Neural progenitor cell (in vitro differentiated cells): Measurements from ENCODE around the gene SLC47A1.

Source experiments
- CTCF ChIP-seq: fragments of 200-600 bp; sonication (generic); IDR thresholded peaks from 2 replicates; pipeline ENCODE4 v1.5.1; 2017; ENCODE audit warnings: antibody characterized with exemption, mild to moderate bottlenecking
- EZH2 ChIP-seq: fragments of 200-600 bp; sonication (generic); IDR thresholded peaks from 2 replicates; pipeline ENCODE4 v1.6.1; 2017; ENCODE audit warnings: antibody characterized with exemption, mild to moderate bottlenecking, moderate library complexity
- EZH2phosphoT487 ChIP-seq: fragments of 200-600 bp; sonication (generic); IDR thresholded peaks from 2 replicates; pipeline ENCODE4 v1.6.1; 2017; ENCODE audit warnings: antibody characterized with exemption

- TF ChIP-seq EZH2phosphoT487 (no peak), CTCF (no peak), EZH2 (no peak)
Observed at GRCh38 chr17:19626079-19626478, 92.4 kb downstream of the SLC47A1 start.
